ENCODE measurements around the gene NAT14. TPM values are rescaled to one million over a fixed set of nuclear protein-coding genes. Genes with fewer than 3 reads are reported as not detected.

Gene NAT14
- total and polyA plus RNA-seq, 2 experiments from 2014 or later: 56.5 to 138 TPM

DNA sequence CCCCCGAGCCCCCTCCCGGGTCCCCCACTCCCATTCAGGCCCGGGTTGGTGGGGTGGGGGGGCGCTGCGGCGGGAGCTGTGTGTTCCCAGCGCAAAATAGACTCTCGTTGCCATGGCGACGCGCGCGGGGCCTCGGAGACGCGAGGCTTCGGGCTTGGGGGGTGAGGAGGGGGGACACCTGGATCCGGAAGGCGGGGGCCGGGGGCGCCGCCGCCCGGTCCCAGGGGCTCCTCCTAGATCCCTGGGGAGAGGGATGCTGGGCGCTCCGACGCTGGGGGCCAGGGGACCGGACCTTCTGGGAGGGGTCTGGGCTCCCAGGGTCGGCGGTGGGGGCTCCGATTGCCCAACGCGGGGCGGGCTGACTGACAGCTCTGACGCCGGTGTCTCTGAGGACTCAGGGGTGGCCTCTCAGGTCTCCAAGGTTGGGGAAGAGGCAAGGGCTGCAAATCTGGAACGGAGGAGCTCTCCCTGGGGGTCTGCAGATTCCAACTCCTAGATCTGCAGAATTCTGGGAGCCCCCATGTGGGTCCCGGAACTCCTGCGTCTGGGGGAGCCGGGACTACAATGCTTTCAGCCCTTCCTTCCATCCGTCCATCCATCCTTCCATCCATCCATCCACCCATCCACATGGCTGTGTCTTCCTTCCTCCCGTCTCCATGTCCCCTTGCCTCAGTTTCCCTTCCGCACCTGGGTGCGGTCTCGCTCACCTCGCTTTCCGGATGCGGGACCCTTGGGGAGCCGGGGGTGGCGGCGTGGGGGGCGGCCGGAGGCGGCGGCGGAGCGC, 32.8 kb upstream of the NAT14 start:
- peak overlapping the region; percentile 25 for H3K4me3 ChIP-seq
- no peak for DNase-seq (ENCODE audit: low read depth in 1 of 2, low spot score in 1 of 2)
- H3K27me3 ChIP-seq: peaks cover 52% of the 10 kb centered on the region
- peaks cover 11% of the 10 kb centered on the region for H3K4me1 ChIP-seq (ENCODE audit: low read depth)
- H3K36me3 ChIP-seq: no peaks in the 10 kb centered on the region
- H3K9me3 ChIP-seq (ENCODE audit: low read depth): no peaks in the 10 kb centered on the region
- TF ChIP-seq, protein P1, sequence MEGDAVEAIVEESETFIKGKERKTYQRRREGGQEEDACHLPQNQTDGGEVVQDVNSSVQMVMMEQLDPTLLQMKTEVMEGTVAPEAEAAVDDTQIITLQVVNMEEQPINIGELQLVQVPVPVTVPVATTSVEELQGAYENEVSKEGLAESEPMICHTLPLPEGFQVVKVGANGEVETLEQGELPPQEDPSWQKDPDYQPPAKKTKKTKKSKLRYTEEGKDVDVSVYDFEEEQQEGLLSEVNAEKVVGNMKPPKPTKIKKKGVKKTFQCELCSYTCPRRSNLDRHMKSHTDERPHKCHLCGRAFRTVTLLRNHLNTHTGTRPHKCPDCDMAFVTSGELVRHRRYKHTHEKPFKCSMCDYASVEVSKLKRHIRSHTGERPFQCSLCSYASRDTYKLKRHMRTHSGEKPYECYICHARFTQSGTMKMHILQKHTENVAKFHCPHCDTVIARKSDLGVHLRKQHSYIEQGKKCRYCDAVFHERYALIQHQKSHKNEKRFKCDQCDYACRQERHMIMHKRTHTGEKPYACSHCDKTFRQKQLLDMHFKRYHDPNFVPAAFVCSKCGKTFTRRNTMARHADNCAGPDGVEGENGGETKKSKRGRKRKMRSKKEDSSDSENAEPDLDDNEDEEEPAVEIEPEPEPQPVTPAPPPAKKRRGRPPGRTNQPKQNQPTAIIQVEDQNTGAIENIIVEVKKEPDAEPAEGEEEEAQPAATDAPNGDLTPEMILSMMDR (IDR thresholded peaks at IDR 0.05; ENCODE audit: low read depth, low read length): no peak
- no peak overlapping the region for H3K27ac ChIP-seq

DNA sequence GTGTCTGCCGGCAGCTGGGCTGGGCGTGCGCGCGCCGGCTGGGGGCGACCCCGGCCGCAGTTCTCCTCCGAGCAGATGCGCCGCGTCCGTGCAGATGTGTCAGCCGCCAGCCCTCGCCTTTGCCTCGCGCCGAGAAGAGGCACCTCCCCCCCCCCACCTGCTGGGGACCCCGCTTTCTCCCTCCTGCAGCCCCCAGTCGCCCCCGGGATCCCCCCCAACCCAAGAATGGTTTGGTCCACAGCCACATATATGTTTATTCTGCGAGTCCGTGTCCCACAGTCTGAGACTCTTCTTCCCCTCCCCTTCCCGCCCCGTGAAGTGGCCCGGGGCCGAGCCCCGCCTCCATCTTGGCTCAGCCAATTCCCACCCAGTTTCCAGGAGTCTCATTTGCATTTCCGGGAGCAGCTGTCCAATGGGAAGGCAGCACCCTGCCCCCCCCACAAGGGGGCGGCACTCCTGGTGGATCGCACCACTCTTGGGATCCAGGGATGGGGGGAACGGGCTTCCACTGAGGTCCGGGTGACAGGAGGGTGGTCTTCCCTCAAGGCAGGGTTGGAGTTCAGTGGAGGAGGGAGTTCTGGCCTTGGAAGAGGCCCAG, 32.1 kb upstream of the NAT14 start:
- H3K36me3 ChIP-seq: no peaks in the 10 kb centered on the region
- peaks cover 11% of the 10 kb centered on the region for H3K4me1 ChIP-seq (ENCODE audit: low read depth)
- H3K9me3 ChIP-seq (ENCODE audit: low read depth): no peaks in the 10 kb centered on the region
- no peak overlapping the region for H3K27ac ChIP-seq
- peak; percentile 88 to 91 for DNase-seq (ENCODE audit: low read depth in 1 of 2, low spot score in 1 of 2)
- TF ChIP-seq, protein P1 (IDR thresholded peaks at IDR 0.05; ENCODE audit: low read depth, low read length): no peak
- peak overlapping the region; percentile 25 for H3K4me3 ChIP-seq
- peaks cover 45% of the 10 kb centered on the region for H3K27me3 ChIP-seq

DNA sequence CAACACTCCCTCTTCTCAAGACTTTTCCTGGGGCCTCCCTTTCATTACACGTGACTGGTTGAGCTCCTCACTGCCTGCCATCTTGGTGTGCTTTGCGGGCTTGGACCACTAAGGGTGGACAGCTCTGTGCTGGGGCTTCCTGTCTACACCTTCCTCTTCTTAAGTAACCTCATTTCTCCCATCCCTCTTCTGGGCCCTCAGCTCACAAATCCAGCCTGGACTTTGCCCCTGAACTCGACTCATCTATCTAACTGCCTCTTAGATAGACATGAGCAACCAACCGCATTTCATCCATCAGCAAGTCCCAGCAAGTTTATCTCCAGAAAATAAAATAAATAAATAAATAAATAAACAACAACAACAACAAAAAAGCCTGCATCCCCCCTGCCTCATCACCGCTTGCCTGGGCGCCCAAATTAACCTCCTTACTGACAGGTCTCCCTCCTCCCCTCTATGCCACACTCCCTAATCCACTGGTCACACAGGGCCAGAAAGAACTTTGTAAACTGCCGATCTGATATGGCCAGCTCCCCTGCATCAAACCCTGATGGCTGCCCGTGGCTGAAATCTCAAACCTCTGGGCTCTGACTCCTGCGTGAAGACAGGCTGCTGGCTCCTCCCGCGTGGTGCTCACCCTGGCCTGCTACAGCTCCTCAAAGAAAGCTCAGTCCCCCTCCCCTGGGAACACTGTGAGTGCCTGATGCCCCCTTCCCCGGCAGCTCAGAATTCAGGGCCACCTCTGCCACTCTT, 31.3 kb upstream of the NAT14 start:
- no peak overlapping the region for H3K4me3 ChIP-seq

DNA sequence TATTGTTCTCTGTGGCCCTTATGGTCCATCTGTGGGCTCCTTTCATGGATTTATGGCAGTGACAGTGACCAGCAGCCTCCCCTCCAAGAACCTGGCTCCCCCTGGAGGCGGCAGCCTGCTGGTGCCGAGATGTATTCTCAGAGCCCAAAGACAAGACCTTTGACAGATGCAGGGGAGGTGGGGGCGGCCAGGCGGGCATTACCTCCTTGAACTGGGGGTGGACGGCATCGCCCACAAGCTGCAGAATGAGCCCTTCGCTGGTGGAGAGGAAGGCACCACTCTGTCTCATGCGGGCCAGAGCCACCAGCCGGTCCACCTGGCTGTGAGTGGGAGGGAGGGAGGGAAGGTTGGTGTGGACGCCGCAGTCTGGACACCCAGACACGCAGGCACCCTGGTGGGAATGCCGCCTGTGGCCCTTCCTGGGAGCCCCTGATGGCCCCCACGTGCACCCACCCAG, 30.2 kb upstream of the NAT14 start:
- TF ChIP-seq, protein P1 (IDR thresholded peaks at IDR 0.05; ENCODE audit: low read depth, low read length): peak; percentile 75
- peaks cover 11% of the 10 kb centered on the region for H3K4me1 ChIP-seq (ENCODE audit: low read depth)
- no peaks in the 10 kb centered on the region for H3K9me3 ChIP-seq (ENCODE audit: low read depth)
- peaks cover 25% of the 10 kb centered on the region for H3K27me3 ChIP-seq
- no peak overlapping the region for H3K4me3 ChIP-seq
- H3K36me3 ChIP-seq: no peaks in the 10 kb centered on the region
- DNase-seq (ENCODE audit: low read depth in 1 of 2, low spot score in 1 of 2): peak; percentile 46 to 54
- no peak overlapping the region for H3K27ac ChIP-seq

More for the DNA sequence above, 31.3 kb upstream of the NAT14 start:
- peaks cover 11% of the 10 kb centered on the region for H3K4me1 ChIP-seq (ENCODE audit: low read depth)
- TF ChIP-seq, protein P1 (IDR thresholded peaks at IDR 0.05; ENCODE audit: low read depth, low read length): no peak
- no peak for DNase-seq (ENCODE audit: low read depth in 1 of 2, low spot score in 1 of 2)
- H3K27me3 ChIP-seq: peaks cover 36% of the 10 kb centered on the region
- no peaks in the 10 kb centered on the region for H3K36me3 ChIP-seq
- H3K9me3 ChIP-seq (ENCODE audit: low read depth): no peaks in the 10 kb centered on the region
- no peak overlapping the region for H3K27ac ChIP-seq

DNA sequence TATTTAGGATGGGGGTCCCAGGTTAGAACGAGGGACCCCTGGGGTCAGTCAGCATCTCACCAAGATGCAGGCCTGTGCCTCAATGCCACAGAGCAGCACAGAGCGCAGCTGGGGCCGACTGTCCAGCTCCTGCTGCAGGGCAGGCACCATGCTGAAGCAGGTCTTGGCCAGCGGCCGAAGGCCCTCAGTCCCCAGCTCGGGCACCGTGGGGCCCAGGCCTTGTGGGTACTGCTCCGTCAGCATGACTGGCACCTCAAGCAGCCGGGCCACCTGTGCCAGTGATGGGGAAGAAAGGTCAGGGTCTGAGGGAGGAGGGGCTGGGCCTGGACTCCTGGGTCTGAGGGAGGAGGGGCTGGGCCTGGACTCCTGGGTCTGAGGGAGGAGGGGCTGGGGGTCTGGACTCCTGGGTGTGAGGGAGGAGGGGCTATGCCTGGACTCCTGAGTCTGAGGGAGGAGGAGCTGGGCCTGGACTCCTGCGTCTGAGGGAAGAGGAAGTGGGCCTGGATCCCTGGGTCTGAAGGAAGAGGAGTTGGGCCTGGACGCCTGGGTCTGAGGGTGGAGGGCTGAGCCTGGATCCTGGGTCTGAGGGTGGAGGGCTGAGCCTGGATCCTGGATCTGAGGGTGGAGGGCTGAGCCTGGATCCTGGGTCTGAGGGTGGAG, 29.3 kb upstream of the NAT14 start:
- H3K9me3 ChIP-seq (ENCODE audit: low read depth): no peaks in the 10 kb centered on the region
- H3K4me1 ChIP-seq (ENCODE audit: low read depth): peaks cover 11% of the 10 kb centered on the region
- no peak overlapping the region for H3K27ac ChIP-seq
- no peak for DNase-seq (ENCODE audit: low read depth in 1 of 2, low spot score in 1 of 2)
- no peaks in the 10 kb centered on the region for H3K36me3 ChIP-seq
- peaks cover 19% of the 10 kb centered on the region for H3K27me3 ChIP-seq
- H3K4me3 ChIP-seq: no peak overlapping the region
- TF ChIP-seq, protein P1 (IDR thresholded peaks at IDR 0.05; ENCODE audit: low read depth, low read length): no peak
